ENCODE measurements around the gene PTGR3.

GRCh38 chr18:75222407-75222806 is 13.5 kb upstream of the PTGR3 start:
- TF ChIP-seq CTCF (IDR thresholded peaks at IDR 0.05; ENCODE audit: control extremely low read depth in 1 of 3, insufficient read depth in 1 of 3, low read depth in 1 of 3, low read length in 3 of 3) = no peak
- no peak for TF ChIP-seq TAF1 (IDR thresholded peaks at IDR 0.05; ENCODE audit: low read depth, low read length)
- TF ChIP-seq EP300 (IDR thresholded peaks at IDR 0.05; ENCODE audit: borderline replicate concordance in 1 of 2, low read depth in 2 of 2, low read length in 2 of 2) = no peak
- no peak for TF ChIP-seq EZH2 (IDR thresholded peaks at IDR 0.05; ENCODE audit: low read depth, low read length, severe bottlenecking)
- no peak for TF ChIP-seq SP4 (IDR thresholded peaks at IDR 0.05; ENCODE audit: low read length)
- TF ChIP-seq SAP30 (IDR thresholded peaks at IDR 0.05; ENCODE audit: insufficient read depth, insufficient replicate concordance, low read length) = no peak
- TF ChIP-seq BACH1 (IDR thresholded peaks at IDR 0.05; ENCODE audit: low read length) = no peak
- TF ChIP-seq POLR2A (IDR thresholded peaks at IDR 0.05; ENCODE audit: control extremely low read depth in 1 of 2, low read depth in 2 of 2, low read length in 2 of 2) = no peak
- TF ChIP-seq BRCA1 (IDR thresholded peaks at IDR 0.05; ENCODE audit: low read depth, low read length) = no peak
- TF ChIP-seq CTBP2 (IDR thresholded peaks at IDR 0.05; ENCODE audit: borderline replicate concordance, insufficient read depth, insufficient read length, low read length) = no peak
- TF ChIP-seq SRF (IDR thresholded peaks at IDR 0.05; ENCODE audit: low read depth, low read length) = no peak
- TF ChIP-seq ZNF274 (IDR thresholded peaks at IDR 0.05; ENCODE audit: borderline replicate concordance, extremely low read depth, low read length) = no peak
- TF ChIP-seq JUND (IDR thresholded peaks at IDR 0.05; ENCODE audit: low read length) = no peak
- TF ChIP-seq POLR2AphosphoS5 (IDR thresholded peaks at IDR 0.05; ENCODE audit: low read depth, low read length) = no peak

Measured in H1 (cell line).